ENCODE data around the gene HM13.
"Not testable (repeated sequence)": the region's sequence is repeated elsewhere in the genome, so short reads cannot be mapped to it uniquely, and the experiment has no call there.

Gene HM13

DNA sequence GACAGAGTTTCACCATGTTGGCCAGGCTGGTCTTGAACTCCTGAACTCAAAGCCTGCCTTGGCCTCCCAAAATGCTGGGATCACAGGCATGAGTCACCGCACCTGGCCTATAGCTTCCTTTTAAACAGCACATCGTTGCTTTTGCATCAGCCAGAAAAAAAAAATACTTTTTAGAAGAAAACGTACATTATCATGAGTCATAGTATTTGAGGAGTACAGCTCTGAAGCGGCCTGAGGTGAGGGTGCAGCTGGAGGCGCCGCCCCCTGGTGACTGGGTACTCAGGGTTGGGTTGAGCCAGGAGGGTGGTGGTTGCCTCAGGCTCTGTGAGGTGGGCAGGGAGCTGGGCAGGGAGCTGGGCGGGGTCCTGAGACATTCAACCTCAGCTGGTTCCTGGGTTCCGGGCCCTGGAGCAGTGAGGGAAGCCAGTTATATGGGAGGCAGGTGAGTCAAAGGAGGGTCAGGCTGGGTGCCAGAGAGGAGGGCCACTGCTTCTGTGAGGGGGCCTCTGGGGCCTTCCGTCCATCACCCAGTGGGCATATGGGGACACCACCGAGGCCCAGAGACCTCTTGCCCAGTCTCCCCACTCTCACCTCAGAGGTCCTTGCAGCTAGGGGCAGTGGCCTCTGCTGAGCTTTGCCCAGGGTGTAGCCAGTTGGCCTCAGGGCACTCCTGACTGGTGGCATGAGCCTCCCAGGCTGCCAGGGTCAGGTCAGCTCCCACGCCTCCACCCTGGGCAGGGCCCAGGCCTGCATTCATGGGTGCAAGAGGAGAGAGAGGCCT is 79.2 kb downstream of the HM13 start:
- DNase-seq = peak; percentile 19

DNA sequence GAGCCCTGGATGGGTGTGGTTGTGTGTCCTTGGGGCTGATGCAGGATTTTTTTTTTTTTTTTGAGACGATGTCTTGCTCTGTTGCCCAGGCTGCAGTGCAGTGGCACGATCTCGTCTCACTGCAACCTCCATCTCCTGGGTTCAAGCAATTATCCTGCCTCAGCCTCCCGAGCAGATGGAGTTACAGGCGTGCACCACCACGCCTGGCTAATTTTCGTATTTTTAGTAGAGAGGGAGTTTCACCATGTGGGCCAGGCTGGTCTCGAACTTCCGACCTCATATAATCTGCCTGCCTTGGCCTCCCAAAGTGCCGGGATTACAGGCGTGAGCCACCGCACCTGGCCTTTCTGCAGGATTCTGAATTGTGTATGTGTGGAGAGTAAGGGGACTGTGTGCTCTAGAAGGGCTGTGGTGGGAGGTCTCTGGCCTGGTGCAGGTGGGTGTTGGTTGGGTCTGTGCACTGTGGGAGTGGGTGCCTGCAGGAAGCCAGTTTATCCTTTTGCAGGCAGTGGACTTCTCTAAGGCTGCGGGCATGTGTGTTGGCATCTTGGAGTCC is 79.8 kb downstream of the HM13 start:
- DNase-seq = no peak

GRCh38 chr20:31594558-31595379 is 80.5 kb downstream of the HM13 start:
- no peak for DNase-seq

DNA sequence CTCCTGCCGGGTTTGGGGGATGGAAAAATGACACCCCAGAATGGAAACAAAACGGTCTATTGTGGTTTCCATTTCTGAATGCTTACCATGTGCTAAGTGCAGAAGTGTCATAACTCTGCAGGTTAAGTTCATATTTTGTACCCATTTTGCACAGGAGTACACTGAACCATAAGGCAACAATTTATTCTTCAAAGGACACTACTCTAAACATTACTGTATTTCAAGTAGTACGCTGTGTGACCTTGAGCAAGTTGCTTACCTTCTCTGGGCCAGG is 81.1 kb downstream of the HM13 start:
- DNase-seq = no peak

- DNase-seq = peak; percentile 79
Measured at GRCh38 chr20:31595654-31596411, 81.6 kb downstream of the HM13 start.

- DNase-seq = not testable (repeated sequence)
Measured at GRCh38 chr20:31596412-31596715, 82.1 kb downstream of the HM13 start.

GRCh38 chr20:31596831-31597480 is 82.7 kb downstream of the HM13 start:
- no peak for DNase-seq

GRCh38 chr20:31597481-31597855 is 83.2 kb downstream of the HM13 start:
- no peak for DNase-seq

GRCh38 chr20:31602431-31602778 is 88.2 kb downstream of the HM13 start:
- DNase-seq = no peak

GRCh38 chr20:31602779-31603441 is 88.7 kb downstream of the HM13 start:
- no peak for DNase-seq

- DNase-seq = peak; percentile 82
Measured at GRCh38 chr20:31603822-31604566, 89.8 kb downstream of the HM13 start.

DNA sequence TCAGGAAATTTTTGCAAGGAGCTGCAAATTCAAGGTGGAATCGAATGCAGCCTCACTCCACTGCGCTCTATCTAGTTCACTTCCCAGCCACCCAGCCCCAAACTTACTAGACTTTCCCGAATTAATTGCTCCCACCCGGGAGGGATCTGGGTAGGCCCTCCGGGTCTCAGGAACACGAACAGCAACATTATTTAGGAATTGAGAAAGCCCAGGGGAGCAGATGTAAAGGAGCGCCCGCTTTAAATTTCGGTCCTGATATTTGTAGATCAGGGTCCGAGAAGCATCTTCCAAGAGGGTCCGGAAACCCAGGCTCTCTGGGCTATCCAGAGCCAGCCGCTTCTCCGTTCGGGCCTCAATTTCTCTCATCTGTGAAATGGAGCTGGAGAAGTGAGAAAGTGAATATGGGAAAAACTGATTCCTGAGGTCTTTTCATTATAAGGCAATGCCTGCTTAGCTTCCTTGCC is 90.4 kb downstream of the HM13 start:
- no peak for DNase-seq

DNA sequence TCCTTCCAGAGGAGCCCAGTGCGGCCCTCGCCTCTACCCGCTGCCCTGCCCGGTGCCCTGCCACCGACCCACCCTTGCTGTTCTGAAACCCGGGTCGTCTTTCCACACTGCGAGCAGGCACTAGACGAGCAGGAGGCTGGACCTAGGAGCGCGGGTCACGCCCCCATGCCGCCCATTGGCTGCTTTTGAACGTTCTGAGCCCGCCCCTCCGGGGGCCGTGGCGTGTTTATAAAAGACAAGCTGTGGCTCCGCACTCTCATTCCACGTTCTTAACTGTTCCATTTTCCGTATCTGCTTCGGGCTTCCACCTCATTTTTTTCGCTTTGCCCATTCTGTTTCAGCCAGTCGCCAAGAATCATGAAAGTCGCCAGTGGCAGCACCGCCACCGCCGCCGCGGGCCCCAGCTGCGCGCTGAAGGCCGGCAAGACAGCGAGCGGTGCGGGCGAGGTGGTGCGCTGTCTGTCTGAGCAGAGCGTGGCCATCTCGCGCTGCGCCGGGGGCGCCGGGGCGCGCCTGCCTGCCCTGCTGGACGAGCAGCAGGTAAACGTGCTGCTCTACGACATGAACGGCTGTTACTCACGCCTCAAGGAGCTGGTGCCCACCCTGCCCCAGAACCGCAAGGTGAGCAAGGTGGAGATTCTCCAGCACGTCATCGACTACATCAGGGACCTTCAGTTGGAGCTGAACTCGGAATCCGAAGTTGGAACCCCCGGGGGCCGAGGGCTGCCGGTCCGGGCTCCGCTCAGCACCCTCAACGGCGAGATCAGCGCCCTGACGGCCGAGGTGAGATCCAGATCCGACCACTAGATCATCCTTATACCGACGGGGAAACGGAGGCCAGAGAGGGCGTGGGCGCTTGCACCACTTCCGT is 91.0 kb downstream of the HM13 start, which contains the start of gene ID1:
Gene ID1, plus strand, starts transcription at position 259 of the 871 bp plus-strand sequence. Its CDS starts 99 bp downstream, at position 358.
- DNase-seq = peak; percentile 96

DNA sequence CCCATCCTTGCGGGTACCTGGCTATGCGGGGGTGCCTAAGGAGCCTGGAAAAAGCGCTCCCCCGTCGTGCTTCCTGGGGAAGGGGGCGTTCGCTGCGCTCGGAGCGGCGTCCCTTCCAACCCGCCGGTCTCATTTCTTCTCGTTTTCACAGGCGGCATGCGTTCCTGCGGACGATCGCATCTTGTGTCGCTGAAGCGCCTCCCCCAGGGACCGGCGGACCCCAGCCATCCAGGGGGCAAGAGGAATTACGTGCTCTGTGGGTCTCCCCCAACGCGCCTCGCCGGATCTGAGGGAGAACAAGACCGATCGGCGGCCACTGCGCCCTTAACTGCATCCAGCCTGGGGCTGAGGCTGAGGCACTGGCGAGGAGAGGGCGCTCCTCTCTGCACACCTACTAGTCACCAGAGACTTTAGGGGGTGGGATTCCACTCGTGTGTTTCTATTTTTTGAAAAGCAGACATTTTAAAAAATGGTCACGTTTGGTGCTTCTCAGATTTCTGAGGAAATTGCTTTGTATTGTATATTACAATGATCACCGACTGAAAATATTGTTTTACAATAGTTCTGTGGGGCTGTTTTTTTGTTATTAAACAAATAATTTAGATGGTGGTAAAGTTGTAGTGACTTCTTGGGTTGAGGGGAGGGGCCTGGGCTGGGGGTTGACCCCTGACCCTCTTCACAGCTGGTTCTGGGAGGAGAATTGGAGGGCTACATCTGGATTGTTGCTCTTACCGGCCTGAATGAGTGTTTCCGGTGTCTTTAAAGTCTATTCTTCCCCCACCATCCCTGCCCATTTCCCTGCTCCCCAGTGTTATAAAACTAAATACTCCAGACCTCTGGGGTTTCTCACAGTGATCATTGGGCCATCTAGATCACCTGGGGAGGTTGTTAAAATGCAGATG is 91.9 kb downstream of the HM13 start:
- no peak for DNase-seq

GRCh38 chr20:31606804-31607639 is 92.8 kb downstream of the HM13 start:
- no peak for DNase-seq

DNA sequence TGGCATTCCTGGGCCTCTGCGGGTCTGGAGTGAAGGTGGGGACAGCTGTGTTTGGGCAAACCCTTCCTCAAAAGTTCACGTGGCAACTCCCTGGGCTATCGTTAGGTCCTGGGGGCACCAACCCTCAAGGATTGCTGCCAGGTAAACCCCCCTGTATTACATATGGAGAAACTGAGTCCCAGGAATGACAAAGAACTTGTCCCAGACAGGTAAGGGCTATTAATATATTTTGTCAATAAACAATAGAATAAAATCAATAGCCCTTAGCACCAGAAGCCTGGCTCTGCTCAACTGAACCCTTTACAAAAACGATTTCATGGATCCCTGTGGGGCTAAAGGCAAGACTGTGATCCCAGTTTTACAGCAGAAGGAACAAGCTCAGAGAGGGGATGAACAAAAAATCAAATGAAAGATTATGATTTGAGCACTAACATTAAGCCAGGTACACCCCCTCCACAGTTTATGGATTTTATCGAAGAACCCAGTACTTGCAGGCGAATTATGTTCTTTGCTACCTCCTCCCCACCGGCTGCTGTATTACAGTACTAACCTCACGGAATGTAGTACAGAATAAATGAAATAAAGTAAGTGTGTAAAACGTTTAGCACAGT is 93.5 kb downstream of the HM13 start:
- no peak for DNase-seq

GRCh38 chr20:31608251-31608945 is 94.2 kb downstream of the HM13 start:
- peak; percentile 10 for DNase-seq

Data from GOT3 (cell line).